HG02763 (cell line): ENCODE results near the gene KCTD16.

ENCODE experiments used
- ATAC-seq: cut with Tn5 transposase; IDR thresholded peaks from one replicate; pipeline ENCODE4 v1.9.1; 2021; ENCODE audit warnings: mild to moderate bottlenecking, moderate library complexity; ENCODE audit not compliant: unreplicated experiment

Gene KCTD16

DNA sequence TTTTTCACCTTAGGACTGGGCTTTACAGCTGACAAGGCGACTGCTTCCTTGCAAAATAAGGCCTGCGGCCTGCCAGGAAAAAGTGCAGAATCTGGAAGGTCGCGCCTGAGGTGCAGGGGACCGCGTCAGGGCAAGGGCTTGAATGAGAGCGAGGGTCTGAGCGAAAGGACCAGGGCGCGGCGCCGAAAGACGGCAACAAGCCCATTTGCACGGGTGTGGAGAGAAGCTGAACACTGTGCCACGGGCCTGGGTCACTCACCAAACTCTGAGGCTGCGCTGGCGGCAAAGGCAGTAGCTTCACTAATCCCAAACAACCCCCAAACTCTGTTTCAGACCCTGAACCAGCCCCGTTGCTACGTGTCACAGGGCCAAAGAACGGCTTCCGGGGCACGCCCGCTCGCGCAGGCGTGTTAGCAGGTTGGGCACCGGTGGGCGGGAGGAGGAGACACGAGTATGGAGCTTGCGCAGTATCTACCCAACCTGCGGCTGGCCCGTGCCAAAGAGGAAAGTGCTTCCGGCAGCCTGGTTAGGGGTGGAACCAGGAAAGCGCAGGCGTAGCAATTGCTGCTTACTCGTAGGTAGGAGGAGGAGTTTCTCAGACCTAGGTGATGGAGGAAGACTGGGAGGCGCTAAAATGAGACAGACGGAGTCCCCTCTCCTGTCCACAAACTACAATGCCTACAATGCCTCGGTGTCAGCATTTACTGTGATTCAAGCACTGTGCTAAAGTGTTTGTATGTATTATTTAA lies at the start of gene KCTD16, which contains the start of gene YIPF5:
Gene KCTD16, plus strand, starts transcription at position 598 of the 749 bp plus-strand sequence.
Gene YIPF5, minus strand, starts transcription at position 384 of the 749 bp plus-strand sequence. CDS start 704 bp downstream, outside the sequence.
- ATAC-seq: peak; percentile 99

- ATAC-seq: no peak
Observed at GRCh38 chr5:144121577-144121976, 49.1 kb upstream of the KCTD16 start.

GRCh38 chr5:144122081-144122480 lies 48.6 kb upstream of the KCTD16 start:
- no peak for ATAC-seq

- no peak for ATAC-seq
Observed at GRCh38 chr5:144122641-144123040, 48.0 kb upstream of the KCTD16 start.

DNA sequence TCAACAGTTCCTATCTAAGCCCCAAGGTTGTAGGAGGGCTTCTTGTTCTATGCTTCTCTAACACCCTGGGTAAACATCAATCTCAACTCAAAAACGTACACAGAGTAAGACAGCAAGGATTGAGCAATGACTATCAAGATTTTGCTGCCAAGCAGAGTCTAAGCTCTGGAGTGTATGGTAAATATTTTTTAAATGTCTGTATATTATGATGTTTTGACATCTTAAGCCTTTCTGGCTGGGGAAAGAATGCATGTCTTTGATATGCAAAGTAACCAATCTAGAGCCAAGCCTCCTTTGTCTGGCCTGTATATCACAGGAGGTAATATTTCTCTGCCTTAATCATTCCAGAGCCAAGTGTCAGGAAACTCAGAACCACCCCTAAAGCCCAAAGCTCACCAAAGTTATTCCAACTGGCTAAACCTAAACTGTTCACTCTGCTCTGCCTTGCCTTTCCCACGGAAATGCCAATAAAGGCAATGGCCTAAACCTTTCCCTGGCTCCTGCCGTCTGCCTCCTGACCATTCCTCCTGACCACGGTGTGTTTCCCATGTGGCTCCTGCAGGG lies 45.4 kb upstream of the KCTD16 start:
- ATAC-seq: no peak

- no peak for ATAC-seq
Observed at GRCh38 chr5:144126707-144127106, 44.0 kb upstream of the KCTD16 start.

GRCh38 chr5:144128844-144129243 lies 41.8 kb upstream of the KCTD16 start:
- ATAC-seq: no peak

DNA sequence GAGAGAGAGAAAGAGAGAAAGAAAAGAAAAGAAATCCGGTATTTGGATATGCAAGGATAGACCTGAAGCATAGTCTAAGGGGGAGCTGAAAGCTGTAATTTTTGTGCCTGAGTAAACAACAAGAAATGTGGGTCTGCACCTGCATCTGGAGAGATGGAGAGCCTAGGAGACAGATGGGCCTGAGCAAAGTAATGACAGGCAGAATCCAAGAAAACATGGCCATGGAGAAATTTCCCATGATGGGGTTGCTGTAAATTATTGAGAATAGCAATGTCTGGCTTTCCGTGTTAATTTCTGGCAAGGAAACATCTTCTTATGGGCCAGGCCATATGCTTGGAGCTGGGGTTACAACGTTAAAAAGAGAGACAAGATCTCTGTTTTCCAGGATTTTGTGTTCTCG lies 40.4 kb upstream of the KCTD16 start:
- ATAC-seq: no peak

DNA sequence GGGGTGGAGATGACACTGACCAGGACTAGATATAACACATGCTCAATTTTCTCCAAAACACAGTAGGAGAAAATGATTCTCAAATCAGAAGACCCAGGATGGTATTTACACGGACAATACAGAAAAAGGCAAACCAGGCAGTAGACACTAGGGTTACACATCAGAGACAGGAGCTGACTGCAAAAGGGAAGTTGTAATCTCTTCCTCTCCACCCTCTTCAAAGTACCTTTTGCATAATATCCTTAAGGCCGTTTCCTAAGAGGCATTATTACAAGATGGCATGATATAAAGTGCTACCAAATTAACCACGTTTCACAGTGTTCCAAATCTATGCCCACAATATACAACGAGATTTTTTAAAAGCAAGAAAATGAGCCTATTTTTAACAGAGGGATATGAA lies 39.4 kb upstream of the KCTD16 start:
- no peak for ATAC-seq

- ATAC-seq: no peak
Observed at GRCh38 chr5:144133050-144133633, 37.5 kb upstream of the KCTD16 start.

DNA sequence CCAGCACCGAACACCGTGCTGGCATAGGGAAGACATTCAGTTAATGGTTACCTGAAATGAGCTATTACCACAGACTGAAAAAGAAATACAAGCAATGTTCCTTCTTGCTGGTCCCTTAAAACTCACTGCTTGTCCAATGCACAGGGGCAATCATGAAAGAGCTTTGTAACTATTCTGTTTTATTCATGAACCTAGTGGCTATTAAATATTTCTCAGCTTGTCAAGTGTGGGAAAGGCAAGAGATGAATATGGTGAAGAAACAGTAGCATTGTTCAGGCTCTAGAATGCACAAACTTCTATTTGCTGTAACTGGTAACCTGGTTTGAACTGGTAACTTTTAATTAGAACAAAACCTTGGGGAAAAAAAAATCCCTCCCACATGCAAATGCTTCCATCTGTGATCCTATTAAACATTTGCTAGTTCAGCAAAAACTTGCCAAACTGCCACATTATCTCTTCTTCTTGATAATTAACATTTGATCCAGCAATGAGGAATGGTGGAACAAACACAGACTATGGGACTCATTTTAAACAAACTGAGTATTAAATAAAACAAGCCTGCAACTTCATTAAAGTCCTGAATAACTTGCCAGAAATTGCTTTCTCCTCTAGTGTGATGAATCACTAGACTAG lies 36.4 kb upstream of the KCTD16 start:
- ATAC-seq: no peak

GRCh38 chr5:144135113-144135762 lies 35.4 kb upstream of the KCTD16 start:
- ATAC-seq: no peak

DNA sequence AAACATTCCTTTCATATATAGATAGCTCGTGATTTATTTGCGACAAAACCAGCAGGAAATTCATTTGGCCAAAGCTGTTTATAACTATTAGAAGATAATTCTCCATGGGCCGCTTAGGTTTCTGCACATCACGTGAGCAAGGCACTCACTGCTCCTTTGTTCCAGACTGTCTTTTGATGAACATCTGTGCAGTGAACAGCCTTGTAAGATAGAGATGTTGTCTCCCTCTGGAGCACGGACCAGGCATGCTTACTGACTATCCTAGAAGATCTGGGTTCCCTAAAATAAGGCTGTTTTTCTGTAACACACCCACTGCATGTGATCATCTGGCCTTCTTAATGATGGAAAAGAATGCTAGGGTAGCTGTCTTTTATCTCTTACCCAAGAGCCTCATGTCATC lies 31.1 kb upstream of the KCTD16 start:
- ATAC-seq: no peak

DNA sequence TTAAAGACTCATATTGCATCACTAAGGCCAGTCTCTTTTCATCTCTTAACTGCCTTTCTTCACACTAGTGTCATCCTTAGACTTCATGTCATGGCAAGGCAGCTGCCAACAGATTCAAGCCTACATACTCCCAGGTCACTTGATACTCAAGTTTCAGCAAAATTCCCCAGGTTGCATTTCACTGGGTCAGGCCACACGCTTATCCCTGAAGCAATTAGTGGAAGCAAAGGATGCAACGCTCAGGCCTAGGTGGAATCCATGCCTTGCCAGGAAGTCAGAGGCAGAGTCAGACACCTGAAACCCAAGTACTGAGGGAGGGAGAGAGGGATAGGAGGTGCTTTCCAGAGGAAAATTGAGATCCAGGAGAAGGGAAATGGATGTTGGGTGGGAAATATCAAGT lies 29.1 kb upstream of the KCTD16 start:
- no peak for ATAC-seq

DNA sequence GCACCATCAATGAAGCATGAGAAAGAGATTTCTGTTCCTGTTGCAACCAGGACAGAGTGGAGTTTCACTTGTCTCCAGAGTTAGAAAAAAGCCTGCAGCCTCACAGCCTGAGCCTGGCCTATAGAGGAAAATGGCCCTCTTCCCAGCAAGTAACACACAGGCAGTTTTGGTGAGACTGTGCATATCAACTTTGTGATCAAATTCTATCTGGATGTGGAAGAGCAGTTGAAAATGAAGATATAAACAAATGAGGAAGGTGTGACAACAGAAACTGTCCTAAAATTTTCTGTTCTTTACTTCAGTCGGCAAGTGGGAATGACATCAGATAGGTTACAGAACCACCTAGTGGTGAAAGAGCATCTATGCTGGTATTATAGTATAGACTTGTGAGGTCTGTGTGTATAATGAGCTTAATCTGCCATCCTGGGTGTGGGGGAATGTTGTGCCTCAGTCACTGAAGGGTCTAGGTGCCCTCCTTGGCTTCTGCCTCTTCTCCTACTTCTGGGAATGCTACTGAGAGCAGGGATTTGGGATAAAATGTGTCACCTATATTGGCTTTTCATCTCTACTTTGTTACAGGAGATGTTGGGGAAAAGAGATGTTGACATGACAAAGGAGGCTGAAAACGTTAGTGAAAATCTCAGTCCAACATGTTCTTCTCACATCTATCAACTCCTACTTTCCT lies 28.4 kb upstream of the KCTD16 start:
- ATAC-seq: peak; percentile 96

DNA sequence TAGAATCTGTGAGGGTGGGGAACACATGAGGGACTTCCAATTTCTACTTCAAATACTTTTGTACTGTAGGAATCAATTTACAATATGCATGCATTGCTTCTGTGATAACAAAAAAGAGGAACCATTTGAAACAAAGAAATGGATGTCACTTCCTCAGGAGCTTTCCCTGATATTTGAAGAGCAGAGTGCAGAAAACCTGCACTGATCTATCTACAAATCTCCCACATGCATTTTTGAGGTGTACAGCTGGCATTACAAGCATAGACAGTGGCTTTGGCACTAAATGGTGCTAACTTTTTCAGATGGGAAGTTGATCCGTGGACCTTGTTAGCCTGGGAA lies 27.9 kb upstream of the KCTD16 start:
- no peak for ATAC-seq

GRCh38 chr5:144143625-144144024 lies 27.0 kb upstream of the KCTD16 start:
- ATAC-seq: no peak

- ATAC-seq: no peak
Observed at GRCh38 chr5:144144956-144145751, 25.5 kb upstream of the KCTD16 start.

- ATAC-seq: no peak
Observed at GRCh38 chr5:144151026-144151425, 19.6 kb upstream of the KCTD16 start.

DNA sequence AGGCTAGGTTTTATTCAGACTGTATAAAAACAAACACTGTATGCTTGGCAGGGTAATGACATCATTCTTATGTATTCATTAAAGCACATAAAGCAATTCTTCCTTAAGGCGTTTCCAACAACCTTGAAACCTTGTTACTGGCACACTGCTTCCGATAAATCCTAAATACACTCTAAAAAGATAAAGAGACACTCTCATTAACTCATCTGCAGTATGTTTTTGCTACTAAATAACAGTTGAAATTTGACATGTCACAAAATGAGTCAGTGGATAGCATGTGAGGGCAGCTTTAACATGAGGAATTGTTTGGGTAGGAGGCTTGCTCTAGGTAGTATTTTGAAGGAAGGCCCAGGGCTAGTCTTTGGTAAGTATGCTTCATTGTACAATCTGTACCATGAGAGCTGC lies 13.9 kb upstream of the KCTD16 start:
- no peak for ATAC-seq
